Measurements from ENCODE around the gene CARS1. TPM values are rescaled to one million over a fixed set of nuclear protein-coding genes. Genes with fewer than 3 reads are reported as not detected.

The CARS1 gene
- total and polyA plus RNA-seq, 2 donors (not counting 1 experiment from before 2014, with no cell fraction given), result 31.3 to 49.5 TPM

DNA sequence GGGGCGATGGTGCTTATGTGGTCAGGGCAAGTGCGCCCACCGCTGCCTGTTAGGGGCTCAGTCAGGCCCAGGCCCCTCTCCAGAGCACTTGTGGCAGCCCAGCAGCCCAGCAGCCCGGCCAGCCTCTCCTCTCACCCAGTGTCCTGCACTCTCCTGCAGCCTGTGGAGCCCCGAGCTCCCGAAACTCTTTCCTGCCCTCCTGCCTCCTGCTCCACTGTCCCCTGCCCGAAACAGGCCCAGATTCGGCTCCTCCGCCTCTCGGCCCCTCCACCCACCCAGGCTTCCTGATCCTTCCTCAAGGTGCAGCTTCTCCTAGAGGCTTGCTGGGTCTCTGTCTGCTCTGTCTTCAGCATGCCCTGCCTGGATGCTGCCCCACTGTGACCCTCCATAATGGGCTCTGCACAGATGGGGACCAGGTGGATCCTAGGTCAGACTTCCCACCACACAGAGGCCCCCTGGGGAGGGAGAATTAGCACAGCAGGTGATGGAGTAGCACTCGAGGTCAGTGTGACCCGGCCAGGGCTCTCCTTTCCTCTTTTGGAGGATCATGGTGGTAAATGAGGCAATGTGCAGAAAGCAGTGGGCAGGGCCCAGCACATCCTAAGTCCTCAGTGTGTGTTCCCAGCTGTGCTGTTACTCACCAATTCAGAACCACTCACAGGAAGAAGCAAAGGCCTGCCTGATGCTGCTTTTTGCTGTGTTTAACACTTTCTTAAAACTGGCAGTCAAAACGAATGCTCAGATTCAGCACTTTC lies 46.5 kb downstream of the CARS1 start:
- Mint-ChIP-seq H3K4me1 (no peaks in the 10 kb centered on the region), H3K27ac (no peak overlapping the region), H3K4me3 (no peak overlapping the region), H3K9me3 (ENCODE audit: insufficient read depth) (no peaks in the 10 kb centered on the region), H3K27me3 (no peaks in the 10 kb centered on the region)
- intact Hi-C loops (cut with micrococcal nuclease), result no loop called here
- Histone ChIP-seq H3K9ac (ENCODE audit: low read length) (no peak overlapping the region), H3K79me2 (ENCODE audit: control insufficient read depth, insufficient read depth, low read length) (no peaks in the 10 kb centered on the region), H3K36me3 (replicated peaks in 1 of 2; ENCODE audit: control extremely low read depth in 1 of 2, control insufficient read depth in 1 of 2, extremely low read depth in 1 of 2, insufficient read depth in 2 of 2, low read length in 1 of 2) (peaks cover 0 to 57% of the 10 kb centered on the region in 2 experiments), H3K4me2 (replicated peaks; ENCODE audit: low read depth, low read length, poor library complexity, severe bottlenecking) (no peak overlapping the region), H3K27me3 (replicated peaks in 1 of 4; ENCODE audit: control extremely low read depth in 1 of 4, control insufficient read depth in 3 of 4, insufficient read depth in 4 of 4, low read length in 3 of 4) (no peaks in the 10 kb centered on the region), H4K20me1 (ENCODE audit: control insufficient read depth, insufficient read depth, low read length, poor library complexity, severe bottlenecking) (no peaks in the 10 kb centered on the region), H3K4me1 (ENCODE audit: control insufficient read depth in 2 of 2, insufficient read depth in 2 of 2, low read length in 2 of 2) (peaks cover 0 to 17% of the 10 kb centered on the region in 2 donors), H3K9me3 (ENCODE audit: control extremely low read depth in 1 of 3, control insufficient read depth in 2 of 3, insufficient read depth in 1 of 3, low read length in 2 of 3) (no peaks in the 10 kb centered on the region), H3K27ac (ENCODE audit: low read length in 2 of 2) (no peak overlapping the region), H3K4me3 (ENCODE audit: control extremely low read depth in 1 of 5, extremely low read depth in 1 of 5, insufficient read depth in 1 of 5, low read depth in 2 of 5, low read length in 4 of 5) (no peak overlapping the region), H2AFZ (ENCODE audit: insufficient read depth, low read depth, low read length, poor library complexity, severe bottlenecking) (no peak overlapping the region)
- ChIA-PET POLR2A (no interaction called here), CTCF (no interaction called here)
- DNase-seq (no peak), ATAC-seq (ENCODE audit: low read depth) (no peak)
- TF ChIP-seq EZH2 (IDR thresholded peaks at IDR 0.05; ENCODE audit: borderline replicate concordance, insufficient read depth, low read depth, low read length, poor library complexity, severe bottlenecking), result no peak
- TF ChIP-seq, protein P1, sequence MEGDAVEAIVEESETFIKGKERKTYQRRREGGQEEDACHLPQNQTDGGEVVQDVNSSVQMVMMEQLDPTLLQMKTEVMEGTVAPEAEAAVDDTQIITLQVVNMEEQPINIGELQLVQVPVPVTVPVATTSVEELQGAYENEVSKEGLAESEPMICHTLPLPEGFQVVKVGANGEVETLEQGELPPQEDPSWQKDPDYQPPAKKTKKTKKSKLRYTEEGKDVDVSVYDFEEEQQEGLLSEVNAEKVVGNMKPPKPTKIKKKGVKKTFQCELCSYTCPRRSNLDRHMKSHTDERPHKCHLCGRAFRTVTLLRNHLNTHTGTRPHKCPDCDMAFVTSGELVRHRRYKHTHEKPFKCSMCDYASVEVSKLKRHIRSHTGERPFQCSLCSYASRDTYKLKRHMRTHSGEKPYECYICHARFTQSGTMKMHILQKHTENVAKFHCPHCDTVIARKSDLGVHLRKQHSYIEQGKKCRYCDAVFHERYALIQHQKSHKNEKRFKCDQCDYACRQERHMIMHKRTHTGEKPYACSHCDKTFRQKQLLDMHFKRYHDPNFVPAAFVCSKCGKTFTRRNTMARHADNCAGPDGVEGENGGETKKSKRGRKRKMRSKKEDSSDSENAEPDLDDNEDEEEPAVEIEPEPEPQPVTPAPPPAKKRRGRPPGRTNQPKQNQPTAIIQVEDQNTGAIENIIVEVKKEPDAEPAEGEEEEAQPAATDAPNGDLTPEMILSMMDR (IDR thresholded peaks at IDR 0.05), result no peak
- 97% methylated on average over 11 of the region's 13 CpGs for WGBS (ENCODE audit: insufficient coverage)

DNA sequence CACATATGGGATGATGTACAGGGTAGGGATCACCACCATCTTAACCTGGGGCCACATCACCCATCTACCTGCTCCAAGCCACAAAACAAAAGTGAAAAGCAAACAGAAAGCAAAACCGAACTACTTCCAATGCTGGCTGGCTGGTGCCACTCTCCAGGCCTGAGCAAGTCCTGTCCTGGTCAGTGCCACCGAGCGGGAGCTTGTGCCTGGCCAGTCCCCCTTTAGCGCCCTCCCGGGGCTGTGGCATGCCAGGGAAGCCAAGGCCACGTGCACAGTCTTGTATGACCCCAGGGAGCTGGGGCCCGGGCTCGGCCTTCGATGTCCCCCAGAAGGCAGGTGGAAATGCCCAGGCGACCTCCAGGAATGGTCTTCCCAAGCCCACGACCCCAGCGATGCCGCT lies 47.2 kb downstream of the CARS1 start:
- no peaks in the 10 kb centered on the region for H3K27me3 ChIP-seq (replicated peaks in 1 of 4; ENCODE audit: control extremely low read depth in 1 of 4, control insufficient read depth in 3 of 4, insufficient read depth in 4 of 4, low read length in 3 of 4)
- H2AFZ ChIP-seq (ENCODE audit: insufficient read depth, low read depth, low read length, poor library complexity, severe bottlenecking), result no peak overlapping the region
- no peak for TF ChIP-seq EZH2 (IDR thresholded peaks at IDR 0.05; ENCODE audit: borderline replicate concordance, insufficient read depth, low read depth, low read length, poor library complexity, severe bottlenecking)
- TF ChIP-seq, protein P1 (IDR thresholded peaks at IDR 0.05), result no peak
- Mint-ChIP-seq H3K9me3 (ENCODE audit: insufficient read depth) (no peaks in the 10 kb centered on the region), H3K4me1 (no peaks in the 10 kb centered on the region), H3K27ac (no peak overlapping the region), H3K4me3 (no peak overlapping the region), H3K27me3 (no peaks in the 10 kb centered on the region)
- 96% methylated on average over 13 of the region's 13 CpGs for WGBS (ENCODE audit: insufficient coverage)
- H3K4me2 ChIP-seq (replicated peaks; ENCODE audit: low read depth, low read length, poor library complexity, severe bottlenecking), result no peak overlapping the region
- ChIA-PET POLR2A (no interaction called here), CTCF (no interaction called here)
- no peak overlapping the region for H3K4me3 ChIP-seq (ENCODE audit: control extremely low read depth in 1 of 5, extremely low read depth in 1 of 5, insufficient read depth in 1 of 5, low read depth in 2 of 5, low read length in 4 of 5)
- intact Hi-C loops (cut with micrococcal nuclease), result no loop called here
- peaks cover 0 to 13% of the 10 kb centered on the region in 2 donors for H3K4me1 ChIP-seq (ENCODE audit: control insufficient read depth in 2 of 2, insufficient read depth in 2 of 2, low read length in 2 of 2)
- H3K9me3 ChIP-seq (ENCODE audit: control extremely low read depth in 1 of 3, control insufficient read depth in 2 of 3, insufficient read depth in 1 of 3, low read length in 2 of 3), result no peaks in the 10 kb centered on the region
- H3K79me2 ChIP-seq (ENCODE audit: control insufficient read depth, insufficient read depth, low read length), result no peaks in the 10 kb centered on the region
- H3K27ac ChIP-seq (ENCODE audit: low read length in 2 of 2), result no peak overlapping the region
- no peaks in the 10 kb centered on the region for H4K20me1 ChIP-seq (ENCODE audit: control insufficient read depth, insufficient read depth, low read length, poor library complexity, severe bottlenecking)
- peaks cover 0 to 51% of the 10 kb centered on the region in 2 experiments for H3K36me3 ChIP-seq (replicated peaks in 1 of 2; ENCODE audit: control extremely low read depth in 1 of 2, control insufficient read depth in 1 of 2, extremely low read depth in 1 of 2, insufficient read depth in 2 of 2, low read length in 1 of 2)
- DNase-seq (no peak), ATAC-seq (ENCODE audit: low read depth) (no peak)
- H3K9ac ChIP-seq (ENCODE audit: low read length), result no peak overlapping the region

Measured in B cell (primary cell).